Parathyroid adenoma (tissue), 2 donors: ENCODE results near the gene WDFY2.

Experiments used
- H2AFZ ChIP-seq: fragments of 300-600 bp; sonication (generic); one replicate; pipeline ENCODE4 v1.7.0; 2017; ENCODE audit warnings: antibody characterized with exemption, mild to moderate bottlenecking
- H3K27ac ChIP-seq: fragments of 300-600 bp; sonication (generic); one replicate; pipeline ENCODE4 v1.7.0; 2017
- H3K27me3 ChIP-seq: fragments of 300-600 bp; sonication (generic); one replicate; pipeline ENCODE4 v1.7.0; 2017; ENCODE audit warnings: low read length; ENCODE audit not compliant: control insufficient read depth, insufficient read depth
- H3K36me3 ChIP-seq: fragments of 300-600 bp; sonication (generic); one replicate; pipeline ENCODE4 v1.7.0; 2017; ENCODE audit warnings: low read length; ENCODE audit not compliant: control insufficient read depth, insufficient read depth
- H3K4me1 ChIP-seq: fragments of 300-600 bp; sonication (generic); one replicate; pipeline ENCODE4 v1.7.0; 2017; ENCODE audit warnings: control low read depth
- H3K4me2 ChIP-seq: fragments of 300-600 bp; sonication (generic); one replicate; pipeline ENCODE4 v1.7.0; 2017; ENCODE audit warnings: low read length
- H3K4me3 ChIP-seq: fragments of 300-600 bp; sonication (generic); one replicate; pipeline ENCODE4 v1.7.0; 2017; ENCODE audit warnings: low read depth, low read length
- H3K79me2 ChIP-seq: fragments of 300-600 bp; sonication (generic); one replicate; pipeline ENCODE4 v1.7.0; 2017; ENCODE audit warnings: control low read depth
- H3K9ac ChIP-seq: fragments of 300-600 bp; sonication (generic); one replicate; pipeline ENCODE4 v1.7.0; 2017; ENCODE audit warnings: mild to moderate bottlenecking
- H3K9me3 ChIP-seq: fragments of 300-600 bp; sonication (generic); one replicate; pipeline ENCODE4 v1.7.0; 2017; ENCODE audit warnings: low read length; ENCODE audit not compliant: control insufficient read depth
- TF ChIP-seq, protein P1 (sequence below): fragments of 300-600 bp; sonication (generic); IDR thresholded peaks from one replicate; pipeline ENCODE4 v1.7.0; 2017; ENCODE audit warnings: antibody characterized with exemption, mild to moderate bottlenecking
- donor health status: primary hyperparathyroidism.

The WDFY2 gene

DNA sequence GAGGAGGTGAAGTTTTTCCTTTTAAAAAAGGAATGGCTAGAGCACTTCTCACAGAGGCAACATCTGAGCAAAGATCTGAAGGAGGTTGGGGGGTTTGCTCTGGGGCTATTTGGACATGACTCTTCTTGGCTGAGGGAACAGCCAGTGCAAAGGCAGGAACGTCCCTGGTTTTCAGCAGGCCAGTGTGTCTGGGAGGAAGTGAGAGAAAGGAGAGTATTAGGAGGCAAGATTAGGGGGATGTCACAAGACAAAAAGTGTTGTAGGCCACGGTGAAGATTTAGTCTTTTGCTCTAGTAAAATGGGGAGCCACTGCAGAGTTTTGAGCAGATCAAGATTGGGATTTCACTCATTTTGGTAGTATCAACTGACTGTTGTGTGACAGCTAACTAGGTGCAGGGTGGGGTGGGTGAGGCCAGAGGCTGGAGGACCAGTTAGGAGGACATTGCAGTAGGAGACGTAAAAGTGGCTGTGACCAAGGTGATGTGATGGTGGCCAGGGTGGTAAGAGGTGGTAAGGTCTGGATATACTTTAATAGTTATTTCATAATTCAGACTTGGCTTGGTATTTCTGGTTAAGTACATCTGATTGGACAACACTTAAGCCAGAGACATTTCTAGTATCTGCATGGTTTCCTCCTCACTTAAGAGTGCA lies 40.6 kb downstream of the WDFY2 start:
- TF ChIP-seq, protein P1, sequence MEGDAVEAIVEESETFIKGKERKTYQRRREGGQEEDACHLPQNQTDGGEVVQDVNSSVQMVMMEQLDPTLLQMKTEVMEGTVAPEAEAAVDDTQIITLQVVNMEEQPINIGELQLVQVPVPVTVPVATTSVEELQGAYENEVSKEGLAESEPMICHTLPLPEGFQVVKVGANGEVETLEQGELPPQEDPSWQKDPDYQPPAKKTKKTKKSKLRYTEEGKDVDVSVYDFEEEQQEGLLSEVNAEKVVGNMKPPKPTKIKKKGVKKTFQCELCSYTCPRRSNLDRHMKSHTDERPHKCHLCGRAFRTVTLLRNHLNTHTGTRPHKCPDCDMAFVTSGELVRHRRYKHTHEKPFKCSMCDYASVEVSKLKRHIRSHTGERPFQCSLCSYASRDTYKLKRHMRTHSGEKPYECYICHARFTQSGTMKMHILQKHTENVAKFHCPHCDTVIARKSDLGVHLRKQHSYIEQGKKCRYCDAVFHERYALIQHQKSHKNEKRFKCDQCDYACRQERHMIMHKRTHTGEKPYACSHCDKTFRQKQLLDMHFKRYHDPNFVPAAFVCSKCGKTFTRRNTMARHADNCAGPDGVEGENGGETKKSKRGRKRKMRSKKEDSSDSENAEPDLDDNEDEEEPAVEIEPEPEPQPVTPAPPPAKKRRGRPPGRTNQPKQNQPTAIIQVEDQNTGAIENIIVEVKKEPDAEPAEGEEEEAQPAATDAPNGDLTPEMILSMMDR, result no peak
- no peaks in the 10 kb centered on the region for H3K36me3 ChIP-seq
- peak overlapping the region; percentile 91 for H3K27ac ChIP-seq
- no peaks in the 10 kb centered on the region for H3K9me3 ChIP-seq
- peaks cover 11% of the 10 kb centered on the region for H3K79me2 ChIP-seq
- no peak overlapping the region for H3K9ac ChIP-seq
- H2AFZ ChIP-seq, result no peak overlapping the region
- H3K4me3 ChIP-seq, result peak overlapping the region; percentile 31
- peaks cover 21% of the 10 kb centered on the region for H3K4me1 ChIP-seq
- H3K4me2 ChIP-seq, result peak overlapping the region; percentile 51
- H3K27me3 ChIP-seq, result no peaks in the 10 kb centered on the region

DNA sequence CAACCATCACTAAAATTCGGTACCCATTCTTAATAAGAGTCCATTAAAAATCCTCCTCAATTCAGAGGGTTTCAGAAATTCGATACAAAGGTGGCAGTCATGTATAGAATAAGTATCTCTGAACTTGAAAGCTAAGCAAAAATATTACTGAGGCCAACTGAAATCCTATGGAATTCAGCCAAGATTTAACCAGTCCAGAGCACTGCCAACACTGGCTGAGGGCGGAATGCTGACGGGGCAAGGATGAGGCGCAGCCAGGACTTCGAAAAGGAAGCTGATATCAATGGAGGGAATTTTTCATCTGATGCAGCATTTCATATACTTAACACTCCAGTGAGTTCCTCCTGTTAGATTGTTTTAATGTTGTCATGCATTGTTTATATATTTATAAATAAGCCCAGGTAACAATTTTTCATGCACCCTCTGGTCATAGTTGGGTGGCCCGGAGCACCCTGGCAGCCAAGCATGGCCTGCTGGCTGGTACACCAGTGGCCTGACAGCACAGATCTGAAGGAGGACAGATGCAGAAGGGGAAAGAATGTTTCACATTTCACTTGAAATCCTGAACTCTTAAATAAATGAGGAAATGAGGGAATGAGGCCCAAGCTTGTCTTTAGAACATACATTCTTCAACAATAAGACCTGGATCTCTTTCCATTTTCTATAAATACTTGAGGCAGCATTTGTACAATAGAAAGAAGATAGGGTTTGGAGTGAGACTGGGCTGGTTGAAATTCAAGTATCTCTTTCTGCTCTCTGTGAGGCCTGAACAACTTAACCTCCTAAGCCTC lies 41.5 kb downstream of the WDFY2 start:
- Histone ChIP-seq H3K9me3 (no peaks in the 10 kb centered on the region), H3K4me1 (peaks cover 24% of the 10 kb centered on the region)

DNA sequence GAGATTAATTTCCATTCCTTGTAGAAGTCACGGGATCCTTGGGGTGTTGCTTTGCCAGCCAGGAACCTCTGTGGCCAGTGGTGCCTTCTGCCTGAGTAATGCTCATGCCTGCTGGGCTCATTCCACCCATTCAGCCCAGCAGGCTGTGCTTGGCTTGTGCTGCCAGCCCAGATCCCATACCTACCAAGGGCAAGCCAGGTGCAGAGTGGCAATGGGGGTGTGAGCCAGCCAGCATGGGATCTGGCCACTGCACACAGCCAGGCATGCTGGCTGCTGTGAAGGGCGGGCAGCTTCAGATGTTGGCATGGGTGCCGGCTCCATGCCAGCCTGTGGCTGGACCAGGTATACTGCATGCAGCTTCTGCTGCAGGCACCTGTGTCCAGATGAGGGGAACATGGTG lies 42.5 kb downstream of the WDFY2 start:
- Histone ChIP-seq H3K4me3 (no peak overlapping the region), H3K36me3 (no peaks in the 10 kb centered on the region), H3K9me3 (no peaks in the 10 kb centered on the region), H3K4me2 (peak overlapping the region; percentile 39), H2AFZ (no peak overlapping the region), H3K4me1 (peaks cover 24% of the 10 kb centered on the region), H3K9ac (no peak overlapping the region), H3K79me2 (peaks cover 8% of the 10 kb centered on the region), H3K27me3 (no peaks in the 10 kb centered on the region), H3K27ac (peak overlapping the region; percentile 91)
- TF ChIP-seq, protein P1, result no peak

More for the DNA sequence above, 41.5 kb downstream of the WDFY2 start:
- H3K4me3 ChIP-seq, result peak overlapping the region; percentile 31
- H3K79me2 ChIP-seq, result peaks cover 7% of the 10 kb centered on the region
- H3K9ac ChIP-seq, result no peak overlapping the region
- H3K27ac ChIP-seq, result peak overlapping the region; percentile 91
- TF ChIP-seq, protein P1, result no peak
- H3K27me3 ChIP-seq, result no peaks in the 10 kb centered on the region
- no peak overlapping the region for H2AFZ ChIP-seq
- H3K4me2 ChIP-seq, result peak overlapping the region; percentile 51
- no peaks in the 10 kb centered on the region for H3K36me3 ChIP-seq

- H3K27ac ChIP-seq, result peak overlapping the region; percentile 91
- no peak overlapping the region for H3K4me2 ChIP-seq
- TF ChIP-seq, protein P1, result no peak
- no peak overlapping the region for H3K4me3 ChIP-seq
- H3K4me1 ChIP-seq, result peaks cover 27% of the 10 kb centered on the region
- no peaks in the 10 kb centered on the region for H3K36me3 ChIP-seq
- H3K9ac ChIP-seq, result no peak overlapping the region
- no peaks in the 10 kb centered on the region for H3K27me3 ChIP-seq
- H3K79me2 ChIP-seq, result peaks cover 9% of the 10 kb centered on the region
- H2AFZ ChIP-seq, result no peak overlapping the region
- no peaks in the 10 kb centered on the region for H3K9me3 ChIP-seq
These were observed 44.0 kb downstream of the WDFY2 start for GRCh38 chr13:51628059-51628852.
